GM18909 (cell line): Measurements from ENCODE around the gene HSPA4.
"Not testable (repeated sequence)": the region's sequence is repeated elsewhere in the genome, so short reads cannot be mapped to it uniquely, and the experiment has no call there.

Source experiments
- ATAC-seq: cut with Tn5 transposase; IDR thresholded peaks from one replicate; pipeline ENCODE4 v1.9.1; 2021; ENCODE audit warnings: mild to moderate bottlenecking; ENCODE audit not compliant: unreplicated experiment, poor library complexity

Gene HSPA4

GRCh38 chr5:133119233-133119711 is 67.5 kb downstream of the HSPA4 start:
- ATAC-seq: no peak

DNA sequence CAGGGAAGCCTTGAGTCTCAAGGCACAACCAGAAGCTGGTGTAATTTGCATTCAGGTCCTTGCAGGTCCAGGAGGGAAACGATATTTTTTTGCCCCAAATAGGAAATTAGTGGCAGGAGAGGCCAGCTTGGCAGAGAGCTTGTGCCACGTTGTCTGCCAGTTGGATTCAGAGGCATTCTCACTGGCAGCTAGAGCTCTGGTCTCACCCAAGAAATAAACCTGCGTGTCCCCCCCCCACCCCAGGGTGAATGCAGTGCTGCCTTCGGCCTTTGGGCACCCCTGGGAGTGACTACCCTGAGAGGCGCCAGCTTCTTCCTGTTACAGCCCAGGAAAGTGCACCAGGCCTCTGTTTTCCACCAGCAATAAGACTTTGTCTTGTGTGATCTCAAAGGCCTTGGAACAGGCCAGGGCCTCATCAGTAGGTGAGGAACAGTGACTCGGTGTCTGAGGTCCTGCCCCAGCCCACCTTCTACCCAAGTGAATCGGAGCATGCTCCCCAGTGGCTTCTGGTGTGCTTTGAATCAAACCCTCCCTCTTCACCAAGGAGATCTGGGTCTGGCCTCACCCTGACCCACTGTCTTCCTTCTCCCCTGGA is 68.4 kb downstream of the HSPA4 start:
- no peak for ATAC-seq

- ATAC-seq: no peak
Observed at GRCh38 chr5:133121080-133121479, 69.3 kb downstream of the HSPA4 start.

DNA sequence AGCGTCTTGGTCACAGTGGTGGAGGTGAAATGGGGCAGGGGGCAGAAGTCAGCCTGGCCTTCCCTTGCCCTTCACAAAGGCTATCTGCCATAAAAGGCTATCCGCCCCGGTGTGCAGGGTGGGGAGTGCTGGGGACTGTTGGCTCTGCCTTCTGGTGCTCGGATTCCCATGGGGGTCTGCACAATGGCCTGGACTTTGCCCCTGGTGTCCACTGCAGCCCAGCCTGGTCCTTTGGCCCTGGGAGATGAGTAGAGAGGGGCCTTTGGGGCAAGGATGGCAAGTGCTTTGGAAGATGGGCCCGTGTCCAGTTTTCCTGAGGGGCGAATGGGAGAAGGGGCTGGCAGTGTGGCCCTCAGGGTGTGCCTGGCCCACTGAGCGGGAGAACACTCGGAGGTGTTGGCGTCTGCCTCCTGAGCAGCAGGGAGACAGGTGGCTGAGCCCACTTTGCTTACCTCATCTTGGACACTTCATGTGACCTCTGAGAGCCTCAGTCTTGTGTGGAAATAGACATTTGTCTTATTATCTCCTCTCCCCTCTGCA is 69.9 kb downstream of the HSPA4 start:
- no peak for ATAC-seq

- no peak for ATAC-seq
Observed at GRCh38 chr5:133122711-133123110, 70.9 kb downstream of the HSPA4 start.

DNA sequence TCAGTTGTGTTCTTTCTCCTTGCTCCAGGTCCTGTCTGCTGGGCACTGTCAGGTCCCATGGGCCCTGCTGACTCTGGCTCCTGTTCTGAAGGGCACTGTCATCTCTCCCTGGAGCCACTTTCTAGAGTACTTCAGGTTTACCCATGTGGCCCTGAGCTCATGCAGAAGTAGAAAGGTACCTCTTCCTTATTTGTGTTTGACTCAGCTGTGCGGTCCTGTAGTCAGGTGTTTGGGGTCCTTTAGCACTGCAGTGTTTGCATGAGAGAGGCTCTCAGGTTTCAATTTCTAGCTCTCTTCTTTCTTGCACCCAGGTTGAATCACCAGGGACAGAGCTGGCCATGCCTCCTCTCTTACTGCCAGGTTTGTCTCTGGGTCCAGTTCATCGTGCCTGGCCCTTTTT is 71.5 kb downstream of the HSPA4 start:
- no peak for ATAC-seq

- ATAC-seq: no peak
Observed at GRCh38 chr5:133124891-133125290, 73.1 kb downstream of the HSPA4 start.

GRCh38 chr5:133128066-133128465 is 76.3 kb downstream of the HSPA4 start:
- no peak for ATAC-seq

- ATAC-seq: no peak
Observed at GRCh38 chr5:133129289-133129688, 77.5 kb downstream of the HSPA4 start.

DNA sequence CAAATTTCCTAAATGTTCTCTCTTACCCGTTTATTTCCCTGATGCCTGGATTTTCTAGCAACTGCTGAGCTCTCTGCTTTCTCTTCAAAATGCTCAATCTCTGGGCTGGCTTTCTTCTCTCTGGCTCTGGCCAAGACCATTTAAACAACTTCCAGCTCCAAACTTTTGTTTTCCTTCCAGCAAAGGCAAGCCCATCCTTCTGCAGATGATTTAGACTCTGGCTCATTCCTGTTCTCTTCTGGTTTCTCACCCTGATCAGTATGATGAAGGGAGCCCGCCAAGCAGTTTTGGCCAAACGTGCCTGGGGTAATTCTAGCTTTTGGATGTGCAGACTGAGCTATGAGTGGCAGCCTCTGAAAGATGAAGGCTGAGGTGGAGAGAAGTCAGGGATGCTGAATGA is 78.1 kb downstream of the HSPA4 start:
- ATAC-seq: no peak

- no peak for ATAC-seq
Observed at GRCh38 chr5:133130387-133131118, 78.7 kb downstream of the HSPA4 start.

DNA sequence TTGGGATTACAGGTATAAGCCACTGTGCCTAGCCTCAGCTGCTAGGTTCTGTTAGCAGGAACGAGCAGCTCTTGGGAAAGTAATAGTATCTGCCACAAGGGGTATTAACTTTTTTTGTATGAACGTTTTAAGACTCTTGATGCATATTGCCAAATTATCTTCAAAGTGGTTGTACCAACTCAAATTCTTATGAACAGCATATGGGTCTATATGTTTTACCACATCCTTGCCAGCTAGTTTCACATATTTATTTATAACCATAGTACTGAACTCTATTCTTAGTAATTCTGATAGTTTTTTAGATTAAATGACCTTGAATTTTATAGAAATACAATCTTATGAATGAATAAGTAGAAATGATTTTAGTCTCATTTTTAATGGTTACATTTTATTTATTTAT is 80.9 kb downstream of the HSPA4 start:
- ATAC-seq: no peak

- not testable (repeated sequence) for ATAC-seq
Observed at GRCh38 chr5:133133241-133133640, 81.4 kb downstream of the HSPA4 start.

- ATAC-seq: not testable (repeated sequence)
Observed at GRCh38 chr5:133136890-133137289, 85.1 kb downstream of the HSPA4 start.

DNA sequence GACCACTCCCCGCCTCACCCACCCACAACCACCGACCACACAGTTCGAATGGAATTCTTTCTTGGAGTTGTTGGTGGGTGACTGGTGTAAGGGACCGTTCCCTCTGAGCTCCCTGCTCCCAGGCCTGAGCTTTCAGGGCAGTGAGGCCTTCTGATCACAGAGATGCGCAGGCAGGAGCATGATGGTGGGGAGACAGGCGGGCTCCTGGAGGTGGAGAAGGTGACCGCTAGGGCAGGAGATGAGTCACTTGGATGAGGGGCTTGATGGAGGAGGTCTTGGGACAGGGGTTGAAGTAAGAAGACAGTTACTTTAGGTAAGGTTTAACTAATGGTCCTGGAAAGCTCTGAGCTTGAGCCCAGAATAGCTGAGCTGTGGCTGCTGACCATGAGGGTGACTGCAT is 88.5 kb downstream of the HSPA4 start:
- ATAC-seq: no peak

DNA sequence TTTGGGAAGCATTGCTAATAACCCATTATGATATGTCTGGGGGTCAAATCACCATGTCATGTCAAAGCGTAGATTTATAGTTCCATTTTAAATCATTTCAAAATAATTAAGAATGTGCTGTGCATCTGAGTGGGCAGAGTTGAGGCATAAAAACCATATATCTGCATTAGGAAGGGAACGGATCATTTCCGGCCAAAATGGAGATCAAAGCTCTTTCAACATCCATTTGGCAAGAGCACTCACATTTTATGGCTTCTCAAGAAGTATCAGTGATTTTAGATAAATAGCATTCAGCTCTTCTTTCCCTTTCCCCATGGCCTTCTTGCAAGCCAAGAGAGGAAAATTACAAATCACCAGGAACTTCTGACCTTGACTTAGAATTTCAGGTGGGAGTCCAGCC is 89.9 kb downstream of the HSPA4 start:
- no peak for ATAC-seq

- ATAC-seq: no peak
Observed at GRCh38 chr5:133142782-133143181, 91.0 kb downstream of the HSPA4 start.

DNA sequence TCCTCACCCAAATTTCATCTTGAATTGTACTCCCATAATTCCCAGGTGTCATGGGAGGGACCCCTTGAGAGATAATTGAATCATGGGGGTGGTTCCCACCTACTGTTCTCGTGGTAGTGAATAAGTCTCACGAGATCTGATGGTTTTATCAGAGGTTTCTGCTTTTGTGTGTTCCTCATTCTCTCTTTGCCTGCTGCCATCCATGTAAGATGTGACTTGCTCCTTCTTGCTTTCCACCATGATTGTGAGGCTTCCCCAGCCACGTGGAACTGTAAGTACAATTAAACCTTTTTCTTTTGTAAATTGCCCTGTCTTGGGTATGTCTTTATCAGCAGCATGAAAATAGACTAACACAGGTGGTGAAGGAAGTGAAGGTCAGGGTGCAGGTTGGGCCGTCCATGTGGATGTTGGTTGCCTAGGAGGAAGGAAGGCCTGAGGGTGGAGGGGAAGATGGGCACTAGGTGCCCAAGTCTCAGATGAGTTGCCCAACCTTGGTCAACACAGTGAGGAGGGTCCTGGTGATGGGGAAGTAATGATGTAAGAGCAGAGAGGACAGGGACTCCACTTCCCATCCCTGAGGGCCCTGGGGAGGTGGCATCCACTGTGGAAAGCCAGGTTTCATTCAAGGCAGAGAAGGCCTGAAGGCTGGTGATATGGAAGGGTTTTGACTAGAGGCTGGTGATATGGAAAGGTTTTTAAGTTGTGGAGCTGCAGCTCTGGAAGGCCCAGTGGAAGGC is 92.6 kb downstream of the HSPA4 start:
- ATAC-seq: no peak

DNA sequence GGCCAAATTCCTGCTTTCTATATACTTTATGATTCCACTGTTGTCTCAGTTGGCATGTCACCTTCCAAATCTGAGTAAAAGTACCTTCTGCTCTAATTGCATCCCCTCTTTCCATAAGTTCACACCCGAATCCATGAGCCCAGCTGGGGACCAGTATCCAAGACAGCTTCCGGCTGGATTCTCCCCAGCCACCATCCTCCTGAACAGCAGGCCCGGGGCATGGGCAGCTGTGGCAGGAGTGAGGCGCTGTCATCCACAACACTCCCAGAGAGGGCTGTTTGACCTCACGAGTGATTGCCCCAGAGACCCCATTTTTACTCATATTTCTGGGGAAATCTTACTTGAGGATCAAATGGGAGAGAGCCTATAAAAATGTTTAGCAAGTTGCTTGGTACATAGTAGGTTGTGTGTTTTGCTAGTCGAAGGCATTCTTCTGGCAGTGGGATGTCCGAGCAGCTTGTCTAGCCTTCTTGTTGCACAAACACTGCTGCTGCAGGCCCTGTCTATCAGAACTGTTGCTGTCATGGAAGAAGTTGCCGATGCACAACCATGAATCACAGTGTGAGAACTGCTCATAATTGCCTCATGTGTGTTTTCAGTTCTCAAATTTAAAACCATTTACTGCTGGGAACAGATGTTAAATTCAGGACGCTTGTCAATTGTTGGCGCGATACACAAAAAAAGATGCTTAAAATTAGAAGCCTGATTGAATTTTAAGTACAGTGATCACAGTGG is 93.8 kb downstream of the HSPA4 start:
- no peak for ATAC-seq

GRCh38 chr5:133147411-133147810 is 95.6 kb downstream of the HSPA4 start:
- ATAC-seq: no peak
